GM10266 (cell line): ENCODE results near the gene MARS1.

Experiments used
- DNase-seq: peaks from one replicate; pipeline ENCODE4 v3.0.0; 2012; ENCODE audit errors: extremely low spot score
- CTCF ChIP-seq: IDR thresholded peaks from 2 replicates; pipeline ENCODE4 v1.5.1; 2012; ENCODE audit warnings: mild to moderate bottlenecking, low read depth; ENCODE audit not compliant: control insufficient read depth, insufficient read depth; ENCODE audit errors: missing control alignments

Gene MARS1

GRCh38 chr12:57470286-57470969, 17.4 kb upstream of the MARS1 start:
- DNase-seq: no peak
- TF ChIP-seq CTCF: no peak

GRCh38 chr12:57470970-57471656, 16.8 kb upstream of the MARS1 start:
- DNase-seq: no peak
- no peak for TF ChIP-seq CTCF

- DNase-seq: no peak
- TF ChIP-seq CTCF: no peak
Measured at GRCh38 chr12:57471661-57472060, 16.2 kb upstream of the MARS1 start.

- no peak for DNase-seq
- no peak for TF ChIP-seq CTCF
Measured at GRCh38 chr12:57472391-57472790, 15.5 kb upstream of the MARS1 start.

- no peak for DNase-seq
- no peak for TF ChIP-seq CTCF
Measured at GRCh38 chr12:57473392-57473791, 14.5 kb upstream of the MARS1 start.

- DNase-seq: no peak
- TF ChIP-seq CTCF: no peak
Measured at GRCh38 chr12:57473886-57474285, 14.0 kb upstream of the MARS1 start.

GRCh38 chr12:57474430-57474829, 13.4 kb upstream of the MARS1 start:
- TF ChIP-seq CTCF: no peak
- DNase-seq: no peak
